ENCODE measurements around the gene FLT3.
"Not testable (repeated sequence)": the region's sequence is repeated elsewhere in the genome, so short reads cannot be mapped to it uniquely, and the experiment has no call there.

Gene FLT3

GRCh38 chr13:28100150-28101121 is at the start of gene FLT3:
Gene FLT3, minus strand, starts transcription at chr13:28100576. Its CDS starts 66 bp downstream, at chr13:28100510.
- peak; percentile 42 for DNase-seq

GRCh38 chr13:28147495-28147894 is 47.1 kb upstream of the FLT3 start:
- no peak for DNase-seq

- no peak for DNase-seq
These were observed 44.7 kb upstream of the FLT3 start for GRCh38 chr13:28145049-28145448.

GRCh38 chr13:28141542-28141941 is 41.2 kb upstream of the FLT3 start:
- peak; percentile 7 for DNase-seq

GRCh38 chr13:28140433-28141125 is 40.2 kb upstream of the FLT3 start:
- DNase-seq = no peak

GRCh38 chr13:28138756-28139470 is 38.5 kb upstream of the FLT3 start:
- peak; percentile 31 for DNase-seq

- DNase-seq = peak; percentile 48
These were observed 37.8 kb upstream of the FLT3 start, which contains the start of gene PAN3 for GRCh38 chr13:28138012-28138755. Gene PAN3, plus strand, starts transcription at chr13:28138545. Its CDS starts 113 bp downstream, at chr13:28138658.

GRCh38 chr13:28137596-28137995 is 37.2 kb upstream of the FLT3 start:
- DNase-seq = no peak

- no peak for DNase-seq
These were observed 36.5 kb upstream of the FLT3 start for GRCh38 chr13:28136916-28137315.

GRCh38 chr13:28131646-28132045 is 31.3 kb upstream of the FLT3 start:
- no peak for DNase-seq

GRCh38 chr13:28129911-28130693 is 29.7 kb upstream of the FLT3 start:
- no peak for DNase-seq

- DNase-seq = no peak
These were observed 28.6 kb upstream of the FLT3 start for GRCh38 chr13:28128926-28129325.

GRCh38 chr13:28128030-28128429 is 27.7 kb upstream of the FLT3 start:
- no peak for DNase-seq

GRCh38 chr13:28121224-28121623 is 20.8 kb upstream of the FLT3 start:
- DNase-seq = no peak

GRCh38 chr13:28120317-28120716 is 19.9 kb upstream of the FLT3 start:
- DNase-seq = no peak

GRCh38 chr13:28117689-28118377 is 17.5 kb upstream of the FLT3 start:
- no peak for DNase-seq

GRCh38 chr13:28116736-28117135 is 16.4 kb upstream of the FLT3 start:
- DNase-seq = no peak

GRCh38 chr13:28110414-28110813 is 10.0 kb upstream of the FLT3 start:
- DNase-seq = no peak

- DNase-seq = no peak
These were observed 6.6 kb upstream of the FLT3 start for GRCh38 chr13:28106976-28107375.

- not testable (repeated sequence) for DNase-seq
These were observed 1.5 kb upstream of the FLT3 start for GRCh38 chr13:28101886-28102285.
